ENCODE results near the gene UBN2. TPM values are rescaled to one million over a fixed set of nuclear protein-coding genes. Genes with fewer than 3 reads are reported as not detected.
"Not testable (repeated sequence)": the region's sequence is repeated elsewhere in the genome, so short reads cannot be mapped to it uniquely, and the experiment has no call there.

Gene UBN2
- total RNA-seq, 1 donor from 2014 or later, result 34.4 TPM

GRCh38 chr7:139205843-139206242 is 25.2 kb upstream of the UBN2 start:
- DNase-seq (ENCODE audit: low spot score in 2 of 2, unreplicated experiment in 2 of 2), result no peak
- H3K4me3 Mint-ChIP-seq, result no peak overlapping the region
- no peak overlapping the region for H3K27ac Mint-ChIP-seq
- H3K9me3 Mint-ChIP-seq, result peaks cover 39% of the 10 kb centered on the region
- no peaks in the 10 kb centered on the region for H3K27me3 Mint-ChIP-seq (ENCODE audit: low read depth)
- TF ChIP-seq CTCF (IDR thresholded peaks at IDR 0.05; ENCODE audit: unreplicated experiment), result no peak
- H3K36me3 Mint-ChIP-seq, result peaks cover 5% of the 10 kb centered on the region
- H3K4me1 Mint-ChIP-seq, result no peaks in the 10 kb centered on the region

- H3K9me3 Mint-ChIP-seq, result peaks cover 17% of the 10 kb centered on the region
- H3K36me3 Mint-ChIP-seq, result no peaks in the 10 kb centered on the region
- H3K27me3 Mint-ChIP-seq (ENCODE audit: low read depth), result peaks cover 4% of the 10 kb centered on the region
- TF ChIP-seq CTCF (IDR thresholded peaks at IDR 0.05; ENCODE audit: unreplicated experiment), result no peak
- no peak overlapping the region for H3K4me3 Mint-ChIP-seq
- H3K27ac Mint-ChIP-seq, result no peak overlapping the region
- no peaks in the 10 kb centered on the region for H3K4me1 Mint-ChIP-seq
- no peak for DNase-seq (ENCODE audit: low spot score in 2 of 2, unreplicated experiment in 2 of 2)
Observed at GRCh38 chr7:139212133-139212532, 18.9 kb upstream of the UBN2 start.

GRCh38 chr7:139213489-139213888 is 17.5 kb upstream of the UBN2 start:
- H3K27me3 Mint-ChIP-seq (ENCODE audit: low read depth); H3K4me1 Mint-ChIP-seq; H3K9me3 Mint-ChIP-seq; H3K36me3 Mint-ChIP-seq; H3K27ac Mint-ChIP-seq; H3K4me3 Mint-ChIP-seq; DNase-seq (ENCODE audit: low spot score in 2 of 2, unreplicated experiment in 2 of 2): not testable (repeated sequence)

- peaks cover 3% of the 10 kb centered on the region for H3K9me3 Mint-ChIP-seq
- no peaks in the 10 kb centered on the region for H3K36me3 Mint-ChIP-seq
- H3K27me3 Mint-ChIP-seq (ENCODE audit: low read depth), result peaks cover 4% of the 10 kb centered on the region
- H3K4me1 Mint-ChIP-seq, result no peaks in the 10 kb centered on the region
- no peak overlapping the region for H3K27ac Mint-ChIP-seq
- DNase-seq (ENCODE audit: low spot score in 2 of 2, unreplicated experiment in 2 of 2), result no peak
- no peak for TF ChIP-seq CTCF (IDR thresholded peaks at IDR 0.05; ENCODE audit: unreplicated experiment)
- no peak overlapping the region for H3K4me3 Mint-ChIP-seq
Observed at GRCh38 chr7:139218173-139218572, 12.9 kb upstream of the UBN2 start.

GRCh38 chr7:139224219-139224618 is 6.8 kb upstream of the UBN2 start:
- Mint-ChIP-seq H3K4me3 (no peak overlapping the region), H3K36me3 (no peaks in the 10 kb centered on the region), H3K9me3 (peaks cover 6% of the 10 kb centered on the region), H3K27ac (no peak overlapping the region), H3K4me1 (no peaks in the 10 kb centered on the region), H3K27me3 (ENCODE audit: low read depth) (no peaks in the 10 kb centered on the region)
- no peak for DNase-seq (ENCODE audit: low spot score in 2 of 2, unreplicated experiment in 2 of 2)
- TF ChIP-seq CTCF (IDR thresholded peaks at IDR 0.05; ENCODE audit: unreplicated experiment), result no peak

GRCh38 chr7:139224836-139225235 is 6.2 kb upstream of the UBN2 start:
- H3K4me1 Mint-ChIP-seq; H3K27me3 Mint-ChIP-seq (ENCODE audit: low read depth); DNase-seq (ENCODE audit: low spot score in 2 of 2, unreplicated experiment in 2 of 2); H3K36me3 Mint-ChIP-seq; H3K9me3 Mint-ChIP-seq; H3K4me3 Mint-ChIP-seq; H3K27ac Mint-ChIP-seq: not testable (repeated sequence)

GRCh38 chr7:139225286-139226157 is 5.5 kb upstream of the UBN2 start:
- H3K9me3 Mint-ChIP-seq; H3K36me3 Mint-ChIP-seq; H3K27ac Mint-ChIP-seq; H3K4me3 Mint-ChIP-seq; H3K27me3 Mint-ChIP-seq (ENCODE audit: low read depth); H3K4me1 Mint-ChIP-seq; DNase-seq (ENCODE audit: low spot score in 2 of 2, unreplicated experiment in 2 of 2): not testable (repeated sequence)

- not testable (repeated sequence) for H3K4me3 Mint-ChIP-seq; H3K9me3 Mint-ChIP-seq; H3K27me3 Mint-ChIP-seq (ENCODE audit: low read depth); DNase-seq (ENCODE audit: low spot score in 2 of 2, unreplicated experiment in 2 of 2); H3K36me3 Mint-ChIP-seq; H3K4me1 Mint-ChIP-seq; H3K27ac Mint-ChIP-seq
Observed at GRCh38 chr7:139226158-139226515, 4.9 kb upstream of the UBN2 start.

- not testable (repeated sequence) for H3K4me1 Mint-ChIP-seq; H3K36me3 Mint-ChIP-seq; H3K27me3 Mint-ChIP-seq (ENCODE audit: low read depth); DNase-seq (ENCODE audit: low spot score in 2 of 2, unreplicated experiment in 2 of 2); H3K9me3 Mint-ChIP-seq; H3K27ac Mint-ChIP-seq; H3K4me3 Mint-ChIP-seq
Observed at GRCh38 chr7:139226988-139227488, 4.0 kb upstream of the UBN2 start.

Data from mesothelial cell of epicardium (in vitro differentiated cells).